ENCODE measurements around the gene RPL22L1.

The RPL22L1 gene

GRCh38 chr3:170867143-170867937, 2.7 kb downstream of the RPL22L1 start:
- Mint-ChIP-seq H3K9me3 (no peaks in the 10 kb centered on the region), H3K4me3 (peak overlapping the region in 1 of 2 donors; percentile 30), H3K27ac (peak overlapping the region in 1 of 2 donors; percentile 73), H3K4me1 (ENCODE audit: low read depth in 2 of 2) (peaks cover 19 to 26% of the 10 kb centered on the region in 2 donors), H3K27me3 (no peaks in the 10 kb centered on the region), H3K36me3 (ENCODE audit: insufficient read depth) (peaks cover 53% of the 10 kb centered on the region)
- ATAC-seq (replicated peaks) (no peak), DNase-seq (no peak)

- no peak for ATAC-seq (replicated peaks)
- Mint-ChIP-seq H3K27me3 (no peaks in the 10 kb centered on the region), H3K36me3 (ENCODE audit: insufficient read depth) (peaks cover 53% of the 10 kb centered on the region), H3K27ac (peak overlapping the region in 1 of 2 donors; percentile 73), H3K4me1 (ENCODE audit: low read depth in 2 of 2) (peaks cover 19 to 26% of the 10 kb centered on the region in 2 donors), H3K9me3 (no peaks in the 10 kb centered on the region), H3K4me3 (no peak overlapping the region)
- no peak for DNase-seq
These were observed 3.5 kb downstream of the RPL22L1 start for GRCh38 chr3:170866499-170866898.

GRCh38 chr3:170865209-170866094, 4.5 kb downstream of the RPL22L1 start:
- H3K4me3 Mint-ChIP-seq, result no peak overlapping the region
- DNase-seq, result no peak

GRCh38 chr3:170864525-170865208, 5.3 kb downstream of the RPL22L1 start:
- ATAC-seq (replicated peaks) (no peak), DNase-seq (no peak)
- Mint-ChIP-seq H3K9me3 (no peaks in the 10 kb centered on the region), H3K36me3 (ENCODE audit: insufficient read depth) (peaks cover 41% of the 10 kb centered on the region), H3K4me1 (ENCODE audit: low read depth in 2 of 2) (peaks cover 15 to 17% of the 10 kb centered on the region in 2 donors), H3K4me3 (no peak overlapping the region), H3K27me3 (no peaks in the 10 kb centered on the region), H3K27ac (peak overlapping the region in 1 of 2 donors; percentile 9)

More at GRCh38 chr3:170865209-170866094, 4.5 kb downstream of the RPL22L1 start:
- no peak for ATAC-seq (replicated peaks)
- peaks cover 49% of the 10 kb centered on the region for H3K36me3 Mint-ChIP-seq (ENCODE audit: insufficient read depth)
- H3K27me3 Mint-ChIP-seq, result no peaks in the 10 kb centered on the region
- H3K27ac Mint-ChIP-seq, result peak overlapping the region in 1 of 2 donors; percentile 61
- no peaks in the 10 kb centered on the region for H3K9me3 Mint-ChIP-seq
- peaks cover 19 to 24% of the 10 kb centered on the region in 2 donors for H3K4me1 Mint-ChIP-seq (ENCODE audit: low read depth in 2 of 2)

GRCh38 chr3:170863816-170864215, 6.2 kb downstream of the RPL22L1 start:
- Mint-ChIP-seq H3K4me1 (ENCODE audit: low read depth in 2 of 2) (peaks cover 9% of the 10 kb centered on the region in 2 donors), H3K4me3 (no peak overlapping the region), H3K27me3 (no peaks in the 10 kb centered on the region), H3K9me3 (no peaks in the 10 kb centered on the region), H3K27ac (peak overlapping the region in 1 of 2 donors; percentile 9), H3K36me3 (ENCODE audit: insufficient read depth) (peaks cover 33% of the 10 kb centered on the region)
- DNase-seq, result no peak
- no peak for ATAC-seq (replicated peaks)

- Mint-ChIP-seq H3K4me3 (no peak overlapping the region), H3K9me3 (no peaks in the 10 kb centered on the region), H3K27ac (peak overlapping the region in 1 of 2 donors; percentile 9), H3K36me3 (ENCODE audit: insufficient read depth) (peaks cover 27% of the 10 kb centered on the region), H3K4me1 (ENCODE audit: low read depth in 2 of 2) (peaks cover 9% of the 10 kb centered on the region in 2 donors), H3K27me3 (no peaks in the 10 kb centered on the region)
- DNase-seq, result no peak
- ATAC-seq (replicated peaks), result no peak
These were observed 7.2 kb downstream of the RPL22L1 start for GRCh38 chr3:170862618-170863374.

- Mint-ChIP-seq H3K9me3 (no peaks in the 10 kb centered on the region), H3K36me3 (ENCODE audit: insufficient read depth) (no peaks in the 10 kb centered on the region), H3K4me3 (no peak overlapping the region), H3K4me1 (ENCODE audit: low read depth in 2 of 2) (no peaks in the 10 kb centered on the region), H3K27me3 (peaks cover 0 to 10% of the 10 kb centered on the region in 2 donors), H3K27ac (no peak overlapping the region)
- ATAC-seq (replicated peaks) (no peak), DNase-seq (no peak)
These were observed 11.4 kb downstream of the RPL22L1 start for GRCh38 chr3:170858599-170858998.

- DNase-seq (no peak), ATAC-seq (replicated peaks) (no peak)
- H3K4me1 Mint-ChIP-seq (ENCODE audit: low read depth in 2 of 2), result no peaks in the 10 kb centered on the region
- H3K27me3 Mint-ChIP-seq, result peaks cover 14 to 19% of the 10 kb centered on the region in 2 donors
- no peak overlapping the region for H3K27ac Mint-ChIP-seq
- no peaks in the 10 kb centered on the region for H3K36me3 Mint-ChIP-seq (ENCODE audit: insufficient read depth)
- no peak overlapping the region for H3K4me3 Mint-ChIP-seq
- no peaks in the 10 kb centered on the region for H3K9me3 Mint-ChIP-seq
These were observed 17.7 kb downstream of the RPL22L1 start for GRCh38 chr3:170852324-170852723.

GRCh38 chr3:170848292-170848917, 21.6 kb downstream of the RPL22L1 start:
- Mint-ChIP-seq H3K27me3 (peaks cover 18 to 27% of the 10 kb centered on the region in 2 donors), H3K36me3 (ENCODE audit: insufficient read depth) (no peaks in the 10 kb centered on the region), H3K4me3 (no peak overlapping the region)

GRCh38 chr3:170844377-170844776, 25.6 kb downstream of the RPL22L1 start:
- Mint-ChIP-seq H3K4me1 (ENCODE audit: low read depth in 2 of 2) (no peaks in the 10 kb centered on the region), H3K9me3 (no peaks in the 10 kb centered on the region), H3K4me3 (no peak overlapping the region), H3K27me3 (peaks cover 15 to 26% of the 10 kb centered on the region in 2 donors), H3K27ac (no peak overlapping the region), H3K36me3 (ENCODE audit: insufficient read depth) (no peaks in the 10 kb centered on the region)
- DNase-seq (no peak), ATAC-seq (replicated peaks) (no peak)

More at GRCh38 chr3:170848292-170848917, 21.6 kb downstream of the RPL22L1 start:
- Mint-ChIP-seq H3K4me1 (ENCODE audit: low read depth in 2 of 2) (no peaks in the 10 kb centered on the region), H3K9me3 (no peaks in the 10 kb centered on the region), H3K27ac (no peak overlapping the region)
- DNase-seq (no peak), ATAC-seq (replicated peaks) (no peak)

- Mint-ChIP-seq H3K27me3 (peaks cover 45 to 52% of the 10 kb centered on the region in 2 donors), H3K4me3 (no peak overlapping the region), H3K9me3 (no peaks in the 10 kb centered on the region), H3K36me3 (ENCODE audit: insufficient read depth) (no peaks in the 10 kb centered on the region), H3K27ac (no peak overlapping the region), H3K4me1 (ENCODE audit: low read depth in 2 of 2) (no peaks in the 10 kb centered on the region)
- ATAC-seq (replicated peaks) (no peak), DNase-seq (no peak)
These were observed 29.6 kb downstream of the RPL22L1 start for GRCh38 chr3:170840291-170840859.

- no peak overlapping the region for H3K27ac Mint-ChIP-seq
- H3K9me3 Mint-ChIP-seq, result no peaks in the 10 kb centered on the region
- DNase-seq (no peak), ATAC-seq (replicated peaks) (no peak)
- no peak overlapping the region for H3K4me3 Mint-ChIP-seq
- no peaks in the 10 kb centered on the region for H3K36me3 Mint-ChIP-seq (ENCODE audit: insufficient read depth)
- no peaks in the 10 kb centered on the region for H3K4me1 Mint-ChIP-seq (ENCODE audit: low read depth in 2 of 2)
- H3K27me3 Mint-ChIP-seq, result peaks cover 48 to 52% of the 10 kb centered on the region in 2 donors
These were observed 30.4 kb downstream of the RPL22L1 start for GRCh38 chr3:170839518-170840100.

Measured in effector memory CD8-positive, alpha-beta T cell (primary cell).